ENCODE measurements around the gene SULT6B1.

The SULT6B1 gene

DNA sequence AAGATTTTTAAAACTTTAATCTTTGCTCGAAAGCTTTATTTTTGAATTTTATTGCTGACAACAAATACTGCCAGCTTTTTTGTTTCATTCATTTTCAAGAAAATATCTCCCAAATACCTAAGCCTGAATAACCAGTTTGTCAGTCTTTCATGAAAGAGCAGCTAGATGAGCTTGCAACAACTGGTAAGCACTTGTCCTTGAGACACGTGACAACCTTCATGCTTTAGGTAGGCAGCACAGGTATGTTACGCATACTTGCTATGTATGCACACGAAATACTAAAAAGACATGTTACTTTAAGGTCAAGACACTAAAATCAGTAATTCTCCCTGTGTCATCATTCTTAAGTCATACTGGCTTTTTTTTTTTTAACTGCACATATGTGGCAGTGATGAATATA lies 30.6 kb upstream of the SULT6B1 start:
- Histone ChIP-seq H3K36me3 (ENCODE audit: control insufficient read depth in 2 of 2, insufficient read depth in 1 of 2, low read length in 2 of 2) (peaks cover 87 to 88% of the 10 kb centered on the region in 2 experiments), H3K4me1 (ENCODE audit: control insufficient read depth, insufficient read depth, low read length) (no peaks in the 10 kb centered on the region), H3K4me3 (ENCODE audit: low read depth, low read length) (no peak overlapping the region), H3K27ac (ENCODE audit: extremely low read depth, low read depth, low read length) (no peak overlapping the region), H3K9me3 (ENCODE audit: control insufficient read depth, insufficient read depth, low read depth, low read length) (no peaks in the 10 kb centered on the region)
- ChIA-PET POLR2A (no interaction called here), CTCF (interaction anchor here (0.7 kb wide), 1 partner anchor 179 kb away, joined by 3 read pairs; no protein-coding TSS in a partner anchor)
- no peak for TF ChIP-seq ZNF473 (tag by site-specific recombination; IDR thresholded peaks at IDR 0.05)
- TF ChIP-seq, protein P1, sequence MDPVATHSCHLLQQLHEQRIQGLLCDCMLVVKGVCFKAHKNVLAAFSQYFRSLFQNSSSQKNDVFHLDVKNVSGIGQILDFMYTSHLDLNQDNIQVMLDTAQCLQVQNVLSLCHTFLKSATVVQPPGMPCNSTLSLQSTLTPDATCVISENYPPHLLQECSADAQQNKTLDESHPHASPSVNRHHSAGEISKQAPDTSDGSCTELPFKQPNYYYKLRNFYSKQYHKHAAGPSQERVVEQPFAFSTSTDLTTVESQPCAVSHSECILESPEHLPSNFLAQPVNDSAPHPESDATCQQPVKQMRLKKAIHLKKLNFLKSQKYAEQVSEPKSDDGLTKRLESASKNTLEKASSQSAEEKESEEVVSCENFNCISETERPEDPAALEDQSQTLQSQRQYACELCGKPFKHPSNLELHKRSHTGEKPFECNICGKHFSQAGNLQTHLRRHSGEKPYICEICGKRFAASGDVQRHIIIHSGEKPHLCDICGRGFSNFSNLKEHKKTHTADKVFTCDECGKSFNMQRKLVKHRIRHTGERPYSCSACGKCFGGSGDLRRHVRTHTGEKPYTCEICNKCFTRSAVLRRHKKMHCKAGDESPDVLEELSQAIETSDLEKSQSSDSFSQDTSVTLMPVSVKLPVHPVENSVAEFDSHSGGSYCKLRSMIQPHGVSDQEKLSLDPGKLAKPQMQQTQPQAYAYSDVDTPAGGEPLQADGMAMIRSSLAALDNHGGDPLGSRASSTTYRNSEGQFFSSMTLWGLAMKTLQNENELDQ (tag by site-specific recombination; IDR thresholded peaks at IDR 0.05; ENCODE audit: low read depth), result no peak
- TF ChIP-seq ZNF140 (tag by site-specific recombination; IDR thresholded peaks at IDR 0.05), result no peak
- no peak for TF ChIP-seq BCL11B (tag by site-specific recombination; IDR thresholded peaks at IDR 0.05; ENCODE audit: low read depth)
- TF ChIP-seq ZNF48 (tag by site-specific recombination; IDR thresholded peaks at IDR 0.05), result no peak
- TF ChIP-seq, protein P2, sequence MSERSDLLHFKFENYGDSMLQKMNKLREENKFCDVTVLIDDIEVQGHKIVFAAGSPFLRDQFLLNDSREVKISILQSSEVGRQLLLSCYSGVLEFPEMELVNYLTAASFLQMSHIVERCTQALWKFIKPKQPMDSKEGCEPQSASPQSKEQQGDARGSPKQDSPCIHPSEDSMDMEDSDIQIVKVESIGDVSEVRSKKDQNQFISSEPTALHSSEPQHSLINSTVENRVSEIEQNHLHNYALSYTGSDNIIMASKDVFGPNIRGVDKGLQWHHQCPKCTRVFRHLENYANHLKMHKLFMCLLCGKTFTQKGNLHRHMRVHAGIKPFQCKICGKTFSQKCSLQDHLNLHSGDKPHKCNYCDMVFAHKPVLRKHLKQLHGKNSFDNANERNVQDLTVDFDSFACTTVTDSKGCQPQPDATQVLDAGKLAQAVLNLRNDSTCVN (tag by site-specific recombination; optimal IDR thresholded peaks at IDR 0.05), result no peak
- TF ChIP-seq ZNF560 (tag by site-specific recombination; IDR thresholded peaks at IDR 0.05; ENCODE audit: borderline replicate concordance), result no peak
- TF ChIP-seq, protein P3, sequence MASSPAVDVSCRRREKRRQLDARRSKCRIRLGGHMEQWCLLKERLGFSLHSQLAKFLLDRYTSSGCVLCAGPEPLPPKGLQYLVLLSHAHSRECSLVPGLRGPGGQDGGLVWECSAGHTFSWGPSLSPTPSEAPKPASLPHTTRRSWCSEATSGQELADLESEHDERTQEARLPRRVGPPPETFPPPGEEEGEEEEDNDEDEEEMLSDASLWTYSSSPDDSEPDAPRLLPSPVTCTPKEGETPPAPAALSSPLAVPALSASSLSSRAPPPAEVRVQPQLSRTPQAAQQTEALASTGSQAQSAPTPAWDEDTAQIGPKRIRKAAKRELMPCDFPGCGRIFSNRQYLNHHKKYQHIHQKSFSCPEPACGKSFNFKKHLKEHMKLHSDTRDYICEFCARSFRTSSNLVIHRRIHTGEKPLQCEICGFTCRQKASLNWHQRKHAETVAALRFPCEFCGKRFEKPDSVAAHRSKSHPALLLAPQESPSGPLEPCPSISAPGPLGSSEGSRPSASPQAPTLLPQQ (tag by site-specific recombination; IDR thresholded peaks at IDR 0.05), result no peak
- no peak for TF ChIP-seq ZNF792 (tag by site-specific recombination; IDR thresholded peaks at IDR 0.05)
- TF ChIP-seq, protein P4, sequence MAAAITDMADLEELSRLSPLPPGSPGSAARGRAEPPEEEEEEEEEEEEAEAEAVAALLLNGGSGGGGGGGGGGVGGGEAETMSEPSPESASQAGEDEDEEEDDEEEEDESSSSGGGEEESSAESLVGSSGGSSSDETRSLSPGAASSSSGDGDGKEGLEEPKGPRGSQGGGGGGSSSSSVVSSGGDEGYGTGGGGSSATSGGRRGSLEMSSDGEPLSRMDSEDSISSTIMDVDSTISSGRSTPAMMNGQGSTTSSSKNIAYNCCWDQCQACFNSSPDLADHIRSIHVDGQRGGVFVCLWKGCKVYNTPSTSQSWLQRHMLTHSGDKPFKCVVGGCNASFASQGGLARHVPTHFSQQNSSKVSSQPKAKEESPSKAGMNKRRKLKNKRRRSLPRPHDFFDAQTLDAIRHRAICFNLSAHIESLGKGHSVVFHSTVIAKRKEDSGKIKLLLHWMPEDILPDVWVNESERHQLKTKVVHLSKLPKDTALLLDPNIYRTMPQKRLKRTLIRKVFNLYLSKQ (tag by site-specific recombination; IDR thresholded peaks at IDR 0.05; ENCODE audit: borderline replicate concordance), result no peak
- TF ChIP-seq, protein P5, sequence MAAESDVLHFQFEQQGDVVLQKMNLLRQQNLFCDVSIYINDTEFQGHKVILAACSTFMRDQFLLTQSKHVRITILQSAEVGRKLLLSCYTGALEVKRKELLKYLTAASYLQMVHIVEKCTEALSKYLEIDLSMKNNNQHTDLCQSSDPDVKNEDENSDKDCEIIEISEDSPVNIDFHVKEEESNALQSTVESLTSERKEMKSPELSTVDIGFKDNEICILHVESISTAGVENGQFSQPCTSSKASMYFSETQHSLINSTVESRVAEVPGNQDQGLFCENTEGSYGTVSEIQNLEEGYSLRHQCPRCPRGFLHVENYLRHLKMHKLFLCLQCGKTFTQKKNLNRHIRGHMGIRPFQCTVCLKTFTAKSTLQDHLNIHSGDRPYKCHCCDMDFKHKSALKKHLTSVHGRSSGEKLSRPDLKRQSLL (tag by site-specific recombination; IDR thresholded peaks at IDR 0.05), result no peak
- TF ChIP-seq HOXA7 (CRISPR knock-in tag; IDR thresholded peaks at IDR 0.05; ENCODE audit: borderline replicate concordance), result no peak
- TF ChIP-seq ZNF202 (tag by site-specific recombination; IDR thresholded peaks at IDR 0.05; ENCODE audit: borderline replicate concordance), result no peak
- TF ChIP-seq, protein P6, sequence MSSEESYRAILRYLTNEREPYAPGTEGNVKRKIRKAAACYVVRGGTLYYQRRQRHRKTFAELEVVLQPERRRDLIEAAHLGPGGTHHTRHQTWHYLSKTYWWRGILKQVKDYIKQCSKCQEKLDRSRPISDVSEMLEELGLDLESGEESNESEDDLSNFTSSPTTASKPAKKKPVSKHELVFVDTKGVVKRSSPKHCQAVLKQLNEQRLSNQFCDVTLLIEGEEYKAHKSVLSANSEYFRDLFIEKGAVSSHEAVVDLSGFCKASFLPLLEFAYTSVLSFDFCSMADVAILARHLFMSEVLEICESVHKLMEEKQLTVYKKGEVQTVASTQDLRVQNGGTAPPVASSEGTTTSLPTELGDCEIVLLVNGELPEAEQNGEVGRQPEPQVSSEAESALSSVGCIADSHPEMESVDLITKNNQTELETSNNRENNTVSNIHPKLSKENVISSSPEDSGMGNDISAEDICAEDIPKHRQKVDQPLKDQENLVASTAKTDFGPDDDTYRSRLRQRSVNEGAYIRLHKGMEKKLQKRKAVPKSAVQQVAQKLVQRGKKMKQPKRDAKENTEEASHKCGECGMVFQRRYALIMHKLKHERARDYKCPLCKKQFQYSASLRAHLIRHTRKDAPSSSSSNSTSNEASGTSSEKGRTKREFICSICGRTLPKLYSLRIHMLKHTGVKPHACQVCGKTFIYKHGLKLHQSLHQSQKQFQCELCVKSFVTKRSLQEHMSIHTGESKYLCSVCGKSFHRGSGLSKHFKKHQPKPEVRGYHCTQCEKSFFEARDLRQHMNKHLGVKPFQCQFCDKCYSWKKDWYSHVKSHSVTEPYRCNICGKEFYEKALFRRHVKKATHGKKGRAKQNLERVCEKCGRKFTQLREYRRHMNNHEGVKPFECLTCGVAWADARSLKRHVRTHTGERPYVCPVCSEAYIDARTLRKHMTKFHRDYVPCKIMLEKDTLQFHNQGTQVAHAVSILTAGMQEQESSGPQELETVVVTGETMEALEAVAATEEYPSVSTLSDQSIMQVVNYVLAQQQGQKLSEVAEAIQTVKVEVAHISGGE (tag by site-specific recombination; conservative IDR thresholded peaks at IDR 0.05; ENCODE audit: low read depth), result no peak
- no peak for TF ChIP-seq ZNF248 (tag by site-specific recombination; IDR thresholded peaks at IDR 0.05)
- no peak for TF ChIP-seq ZBTB17 (tag by site-specific recombination; IDR thresholded peaks at IDR 0.05)

All from HEK293 (cell line).